Left kidney (tissue), 2 donors: ENCODE results near the gene GNAL. TPM values are rescaled to one million over a fixed set of nuclear protein-coding genes. Genes with fewer than 3 reads are reported as not detected.

ENCODE experiments used
- DNase-seq: peaks from one replicate; pipeline ENCODE4 v3.0.0-alpha.2; 2013
- polyA plus RNA-seq: library from polyadenylated mRNA; unstranded; fragments of 120-200 nt; gene quantifications from one replicate; pipeline ENCODE4 v1.2.1, GENCODE V29; 2013; ENCODE audit not compliant: insufficient read length

The GNAL gene
- polyA plus RNA-seq, 1 donor: 4.9 TPM

DNA sequence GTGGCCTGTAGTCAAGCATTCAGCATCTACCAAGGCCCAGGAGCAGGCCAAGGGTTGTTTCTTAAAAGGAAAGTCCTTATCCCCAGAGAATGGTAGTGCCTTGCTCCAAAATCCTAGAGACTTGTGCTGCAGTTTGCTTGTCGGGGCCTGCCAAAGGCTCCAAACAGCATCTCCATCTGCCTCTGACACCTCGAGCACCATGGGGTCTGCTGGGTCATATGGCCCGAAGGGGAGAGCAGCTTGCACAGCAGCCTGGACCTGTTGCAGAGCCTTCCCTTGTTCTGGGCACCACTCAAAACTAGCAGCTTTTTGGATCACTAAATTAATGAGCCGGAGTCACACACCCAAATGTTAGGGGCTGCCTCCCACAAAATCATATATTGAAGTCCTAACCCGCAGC, 35.7 kb downstream of the GNAL start:
- DNase-seq: no peak

DNA sequence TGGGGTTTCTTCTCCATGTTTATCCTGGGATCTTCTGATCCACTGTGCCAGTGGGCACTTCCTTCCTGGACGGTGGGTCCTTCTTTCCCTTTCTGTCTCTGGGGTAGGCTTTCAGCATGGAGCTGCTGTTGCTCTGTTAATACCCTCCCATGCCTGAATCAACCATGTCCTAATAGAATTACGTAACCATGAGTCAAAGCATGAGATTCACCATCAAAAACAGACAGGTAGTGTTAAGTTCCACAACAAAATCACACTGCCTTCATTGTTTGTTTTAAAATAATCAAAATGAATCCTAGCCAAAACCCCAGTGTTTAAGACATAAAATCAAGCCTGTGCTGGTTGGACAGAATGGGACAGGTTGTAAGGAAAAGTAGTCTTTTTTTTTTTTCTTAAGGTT, 37.5 kb downstream of the GNAL start:
- no peak for DNase-seq

DNA sequence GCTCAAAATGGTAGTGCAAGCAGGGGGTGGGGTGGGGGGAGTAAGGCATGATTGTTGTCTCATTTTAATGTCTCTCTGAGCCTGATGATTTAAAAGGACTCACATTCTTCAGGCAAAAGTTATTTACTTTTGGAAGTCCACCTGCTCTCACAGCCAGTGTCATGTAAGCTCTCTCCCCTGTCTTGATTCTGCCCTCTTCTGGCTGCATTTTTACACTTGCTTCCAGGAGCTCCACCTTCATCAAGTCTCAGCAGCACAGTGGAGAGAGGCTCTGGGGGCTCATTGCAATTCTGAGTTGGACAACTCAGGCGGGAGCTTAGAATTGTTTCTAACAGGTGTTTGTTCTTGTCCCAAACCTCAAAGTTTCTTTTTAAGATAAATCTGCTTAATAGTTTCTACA, 39.2 kb downstream of the GNAL start:
- peak; percentile 31 for DNase-seq

DNA sequence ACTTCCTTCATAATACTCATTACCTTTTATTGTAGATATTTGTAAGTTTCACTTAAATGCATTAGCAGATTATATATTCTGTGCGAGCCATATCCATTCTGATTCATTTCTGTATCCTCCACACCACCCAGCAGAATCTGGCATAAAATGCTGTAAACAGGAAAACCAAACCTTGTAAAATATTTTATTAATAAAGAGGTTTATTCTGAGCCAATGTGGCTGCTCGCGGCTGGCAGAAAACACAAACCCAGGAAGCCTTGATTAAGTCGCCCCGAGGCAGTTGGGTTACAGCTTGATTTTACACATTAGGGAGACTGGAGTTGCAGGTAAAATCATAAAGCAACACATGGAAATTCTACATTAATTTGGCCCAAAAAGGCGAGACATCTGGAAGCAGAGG, 40.5 kb downstream of the GNAL start:
- no peak for DNase-seq

DNA sequence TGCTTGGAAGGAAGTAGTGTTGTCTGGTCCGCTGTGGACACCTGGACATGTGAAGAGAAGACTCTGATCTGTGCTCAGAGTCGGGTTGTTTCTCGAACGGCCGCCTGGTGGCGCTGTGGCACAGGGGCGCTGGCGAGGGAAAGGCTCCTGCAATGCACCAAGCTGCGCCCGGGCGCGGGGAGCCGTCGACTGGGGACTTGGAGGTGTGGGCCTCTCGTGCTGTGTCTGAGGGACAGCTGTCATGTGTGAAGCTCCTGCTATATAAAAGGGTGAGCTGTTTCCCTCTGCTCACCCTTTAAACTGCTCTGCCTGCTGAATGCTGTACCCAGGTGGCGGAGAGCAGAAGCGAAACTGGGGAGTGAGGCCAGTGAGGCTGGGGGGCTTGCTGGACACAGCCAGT, 44.0 kb downstream of the GNAL start:
- peak; percentile 54 for DNase-seq

DNA sequence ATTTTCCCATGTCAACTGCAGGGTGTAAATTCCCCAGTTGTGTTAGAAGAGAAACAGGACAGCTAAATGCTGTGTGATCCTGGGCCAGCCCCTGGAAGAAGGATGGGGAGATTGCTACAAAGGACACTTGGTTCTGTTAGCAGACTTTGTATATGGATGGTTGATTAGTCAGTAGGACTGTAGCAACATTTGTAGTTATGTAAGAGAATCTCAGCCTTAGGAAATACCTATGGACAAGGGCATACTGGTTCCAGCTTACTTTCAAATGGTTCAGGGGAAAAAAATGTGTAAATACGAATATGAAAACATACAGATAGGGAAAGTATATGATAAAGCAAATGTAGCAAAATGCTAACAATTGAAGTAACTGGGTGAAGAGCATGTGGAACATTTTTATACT, 47.6 kb downstream of the GNAL start:
- no peak for DNase-seq

DNA sequence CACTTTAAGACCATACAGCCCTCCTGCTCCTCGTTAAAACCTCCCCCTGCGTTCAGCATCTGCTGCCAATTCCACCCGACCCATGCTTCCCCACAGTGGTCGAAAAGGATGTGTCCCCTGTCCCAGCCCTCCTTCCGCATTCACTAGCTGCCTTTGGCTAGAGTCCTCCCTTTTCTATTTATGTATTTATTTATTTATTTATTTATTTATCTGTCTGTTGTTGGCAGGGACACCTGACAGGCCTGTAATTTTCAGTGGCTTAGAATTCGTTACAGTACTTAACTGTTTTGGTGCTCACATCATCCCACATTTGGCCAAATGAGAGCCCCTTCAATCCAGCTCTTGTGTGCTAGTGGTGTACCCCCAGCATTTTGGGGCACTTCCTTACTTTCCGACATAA, 50.8 kb downstream of the GNAL start:
- no peak for DNase-seq

DNA sequence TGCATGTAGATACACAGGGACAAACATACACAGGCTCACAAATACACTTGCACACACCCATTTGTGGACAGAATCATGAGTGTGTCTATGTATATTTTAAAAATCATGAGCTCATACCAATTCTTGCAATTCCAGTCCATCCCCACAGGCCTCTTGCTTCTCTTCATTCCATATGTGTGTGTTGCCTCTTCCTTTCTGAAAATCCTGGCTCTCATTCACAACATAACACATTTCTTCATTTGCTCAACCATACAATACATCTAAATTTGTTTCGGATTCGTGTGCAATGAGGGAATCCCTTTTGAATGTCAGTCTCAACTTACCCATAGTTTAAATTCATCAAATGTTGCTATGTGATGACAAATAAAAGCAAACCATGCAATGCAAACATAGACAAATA, 51.4 kb downstream of the GNAL start:
- DNase-seq: no peak

DNA sequence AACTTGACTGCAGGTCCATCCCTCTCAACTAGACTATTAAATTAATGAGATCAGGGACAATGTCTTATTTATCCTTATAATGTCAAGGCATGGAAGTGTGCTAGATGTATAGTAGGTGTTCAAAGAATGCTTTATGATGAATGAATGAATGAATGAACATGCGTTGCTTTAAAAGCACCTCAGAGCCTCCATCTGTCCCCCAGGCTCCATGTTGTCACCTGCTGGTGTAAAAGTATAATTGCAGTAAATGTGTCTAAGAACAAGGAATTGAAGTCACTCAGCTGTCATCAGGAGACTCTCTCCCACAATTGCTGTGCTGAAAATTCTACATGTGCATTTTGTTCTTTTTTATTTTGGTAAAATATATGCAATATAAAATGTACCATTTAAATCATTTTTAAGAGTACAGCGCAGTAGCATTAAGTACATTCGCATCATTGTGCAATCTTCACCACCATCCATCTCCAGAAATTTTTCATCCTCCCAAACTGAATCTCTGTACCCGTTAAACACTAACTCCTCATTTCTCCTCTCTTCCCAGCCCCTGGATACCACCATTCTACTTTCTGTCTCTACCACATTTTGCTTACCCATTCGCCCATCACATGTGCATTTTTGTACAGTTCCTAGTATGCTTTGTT, 52.6 kb downstream of the GNAL start:
- no peak for DNase-seq

DNA sequence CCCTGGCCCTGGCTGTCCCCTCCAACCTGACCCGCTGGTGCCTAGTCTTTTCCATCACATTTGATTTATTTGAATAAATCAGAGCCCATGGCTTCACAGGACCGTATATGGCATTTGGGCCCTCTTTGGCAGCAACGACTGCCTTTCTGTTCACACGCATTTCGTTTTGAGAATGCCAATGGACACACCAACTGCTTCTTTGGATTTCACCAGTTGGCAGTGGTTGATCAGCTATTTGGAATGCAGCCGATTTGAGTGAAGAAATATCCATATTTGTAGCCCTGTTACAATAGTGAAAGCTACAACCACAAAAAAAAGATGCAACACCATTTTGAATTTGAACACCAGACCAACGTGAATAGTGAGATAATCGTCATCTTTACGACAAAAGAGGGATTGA, 56.5 kb downstream of the GNAL start:
- DNase-seq: no peak

DNA sequence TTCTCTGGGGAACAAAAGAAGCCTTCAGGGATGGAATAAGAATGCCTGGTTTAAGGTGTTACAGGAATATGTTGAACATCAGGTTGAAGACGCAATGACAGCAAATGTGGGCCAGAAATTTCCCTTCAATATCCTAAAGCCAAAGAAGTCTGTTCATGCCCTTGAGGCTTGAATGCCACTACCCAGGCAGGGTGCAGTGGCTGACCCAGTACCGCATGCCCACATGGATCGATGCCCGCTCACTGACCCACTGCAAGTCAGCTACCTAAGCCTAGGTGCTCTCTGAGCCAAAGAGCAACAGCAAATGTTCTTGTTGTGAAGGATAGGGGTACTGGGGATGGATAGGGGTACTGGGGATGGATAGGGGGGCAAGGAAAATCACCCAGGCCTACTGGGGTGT, 58.2 kb downstream of the GNAL start:
- DNase-seq: no peak

DNA sequence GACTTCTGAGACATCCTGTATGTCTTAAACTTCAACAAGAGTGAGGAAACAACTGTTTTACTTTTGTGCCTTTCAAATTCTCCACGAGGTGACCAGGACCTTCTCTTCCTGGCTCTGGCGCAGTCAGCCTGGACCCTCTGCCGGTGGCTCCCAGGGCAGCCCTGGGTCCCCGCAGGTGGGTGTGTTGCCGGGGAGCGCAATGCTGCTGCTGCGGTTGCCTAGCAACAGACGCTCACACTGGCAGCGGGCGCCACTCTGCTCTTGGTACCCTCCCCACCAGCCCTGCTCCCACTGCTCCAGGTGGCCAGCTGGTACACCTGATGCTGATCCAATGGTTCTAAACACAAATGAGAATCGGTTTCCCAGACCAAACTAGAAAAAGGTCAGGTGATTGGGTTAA, 58.7 kb downstream of the GNAL start:
- no peak for DNase-seq

DNA sequence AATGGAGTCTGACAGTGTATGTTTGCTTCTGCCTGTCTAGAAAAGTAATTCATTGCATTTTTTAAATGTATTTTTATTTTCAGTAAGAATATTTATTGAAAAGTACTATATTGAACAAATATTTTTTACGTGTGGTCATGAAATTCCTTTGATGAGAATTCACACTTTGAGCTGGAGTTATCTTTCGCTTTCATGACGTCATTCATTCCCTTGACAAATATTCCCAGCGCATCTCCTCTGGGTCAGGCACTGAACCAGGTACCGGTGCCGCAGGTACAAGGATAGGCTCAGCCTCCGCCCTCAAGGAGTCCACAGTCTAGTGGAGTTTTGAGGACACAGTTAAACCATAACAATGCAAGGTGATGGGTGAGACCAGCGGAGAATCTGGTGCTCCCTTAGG, 60.2 kb downstream of the GNAL start:
- no peak for DNase-seq

DNA sequence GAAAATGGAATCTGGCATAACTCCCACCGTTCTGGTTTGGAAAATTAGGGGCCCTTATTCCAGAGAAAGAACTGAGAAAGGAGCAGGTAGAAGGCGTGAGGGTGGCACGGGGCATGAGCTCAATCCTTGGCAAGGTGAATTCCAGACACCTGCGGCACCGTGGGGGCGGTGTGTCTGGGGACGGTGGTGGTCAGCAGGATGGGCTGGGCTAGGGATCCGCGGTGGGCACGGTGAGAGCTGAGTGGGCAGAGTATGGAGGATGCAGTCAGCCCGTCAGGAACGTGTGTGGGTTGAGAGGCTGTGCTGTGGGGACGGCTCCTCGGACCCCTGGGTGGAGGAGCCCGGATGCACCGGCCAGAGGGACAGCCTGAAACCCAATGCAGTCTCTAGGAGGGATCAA, 61.1 kb downstream of the GNAL start:
- DNase-seq: no peak

DNA sequence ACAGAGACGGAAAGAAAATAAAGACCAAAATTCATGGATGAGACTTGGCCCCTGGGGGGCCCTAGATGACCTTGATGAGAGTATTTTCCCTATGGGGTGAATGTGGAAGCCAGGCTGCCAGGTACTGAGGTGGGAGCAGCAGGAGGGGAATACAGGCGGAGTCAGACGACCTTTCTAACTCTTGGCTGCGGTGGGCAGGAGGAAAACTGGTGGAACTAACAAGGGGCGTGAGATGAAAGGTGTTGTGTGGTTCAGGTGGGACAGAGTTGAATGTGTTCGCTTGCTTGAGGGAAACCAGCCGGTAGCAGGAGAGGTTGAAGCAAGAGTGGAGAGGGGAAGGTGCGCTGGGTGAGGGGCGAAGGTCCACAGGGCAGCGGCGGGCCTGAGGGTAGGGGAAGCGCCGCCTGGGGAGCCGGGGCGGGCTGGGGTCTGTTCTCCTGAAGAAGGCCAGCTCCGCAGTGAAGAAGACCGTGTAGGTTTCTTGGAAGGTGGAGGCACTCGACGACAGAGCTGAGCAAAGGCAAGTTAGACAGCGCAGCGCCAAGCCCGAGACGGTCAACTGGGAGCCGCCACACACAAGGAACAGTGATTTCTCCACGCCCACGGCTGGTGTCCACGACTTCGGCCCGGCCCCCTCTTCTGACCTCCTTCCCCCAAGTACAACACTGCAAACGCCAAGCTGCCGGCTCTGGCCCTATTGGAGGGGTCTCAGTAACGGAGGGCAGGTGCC, 61.7 kb downstream of the GNAL start:
- DNase-seq: no peak

DNA sequence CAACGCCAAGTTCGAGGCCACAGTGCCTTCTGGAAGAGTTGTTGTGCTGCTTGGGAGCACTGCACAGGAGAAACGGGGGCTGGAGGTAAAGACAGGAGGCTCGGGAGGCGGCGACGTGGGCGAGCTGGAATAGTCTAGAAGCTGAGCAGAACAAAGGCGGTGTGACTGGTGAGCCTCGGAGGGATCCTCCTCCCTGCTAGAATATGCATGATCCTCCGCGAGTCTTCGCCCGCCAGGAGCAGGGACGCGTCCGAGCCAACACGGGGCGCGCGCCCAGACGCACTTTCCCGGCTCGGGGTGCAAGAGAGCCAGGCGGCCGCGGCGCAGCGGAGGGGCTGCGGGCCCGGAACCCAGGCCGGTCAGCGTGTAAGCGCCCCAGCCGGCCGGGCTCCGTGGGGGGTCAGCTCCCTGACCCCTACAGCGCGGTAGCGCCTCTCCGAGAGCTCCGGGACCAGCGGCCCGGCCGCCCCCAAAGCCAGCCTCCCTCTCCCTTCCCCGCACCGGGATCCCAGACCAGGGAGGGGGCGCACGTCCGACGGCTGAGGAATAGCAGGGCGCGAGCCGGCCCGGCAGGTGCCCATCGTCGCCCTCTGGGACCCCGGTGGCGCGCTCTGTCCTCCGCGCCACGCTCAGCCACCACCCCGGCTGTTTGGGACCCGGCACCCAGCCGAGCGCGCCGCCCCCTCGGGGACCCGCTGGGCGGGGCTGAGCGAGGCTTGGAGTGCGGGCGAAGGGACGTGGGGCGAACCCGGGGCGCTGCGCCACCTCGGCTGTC, 62.5 kb downstream of the GNAL start:
- DNase-seq: no peak

DNA sequence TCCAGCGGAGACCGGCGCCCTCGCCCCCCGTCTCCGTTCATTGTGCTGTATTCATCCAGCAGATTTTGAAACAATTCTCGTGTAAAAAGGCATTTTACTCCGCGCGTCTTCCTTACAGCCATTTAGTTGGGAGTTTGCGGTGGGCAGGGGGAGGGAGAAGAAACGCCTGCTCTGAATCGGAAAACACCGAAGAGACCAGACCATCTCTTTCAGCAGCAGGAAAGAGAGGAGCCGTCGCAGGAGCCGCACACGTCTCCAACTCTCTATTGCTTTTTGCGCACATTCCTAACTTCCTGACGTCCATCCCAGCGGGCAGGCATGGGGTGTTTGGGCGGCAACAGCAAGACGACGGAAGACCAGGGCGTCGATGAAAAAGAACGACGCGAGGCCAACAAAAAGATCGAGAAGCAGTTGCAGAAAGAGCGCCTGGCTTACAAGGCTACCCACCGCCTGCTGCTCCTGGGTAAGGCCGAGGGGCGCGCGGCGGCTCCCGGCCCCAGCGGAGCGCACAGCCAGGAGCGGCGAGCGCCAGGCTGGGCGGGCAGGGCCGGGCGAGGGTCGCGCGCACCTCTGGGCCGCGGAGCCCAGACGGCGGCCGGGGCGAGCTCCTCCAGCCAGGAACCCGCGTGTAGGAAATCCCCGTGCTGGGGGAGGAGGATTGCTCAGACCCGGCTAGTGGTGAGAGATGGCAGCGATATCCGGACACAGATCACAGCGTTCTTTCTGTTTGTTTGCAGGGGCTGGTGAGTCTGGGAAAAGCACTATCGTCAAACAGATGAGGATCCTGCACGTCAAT, 63.2 kb downstream of the GNAL start:
- DNase-seq: peak; percentile 36

DNA sequence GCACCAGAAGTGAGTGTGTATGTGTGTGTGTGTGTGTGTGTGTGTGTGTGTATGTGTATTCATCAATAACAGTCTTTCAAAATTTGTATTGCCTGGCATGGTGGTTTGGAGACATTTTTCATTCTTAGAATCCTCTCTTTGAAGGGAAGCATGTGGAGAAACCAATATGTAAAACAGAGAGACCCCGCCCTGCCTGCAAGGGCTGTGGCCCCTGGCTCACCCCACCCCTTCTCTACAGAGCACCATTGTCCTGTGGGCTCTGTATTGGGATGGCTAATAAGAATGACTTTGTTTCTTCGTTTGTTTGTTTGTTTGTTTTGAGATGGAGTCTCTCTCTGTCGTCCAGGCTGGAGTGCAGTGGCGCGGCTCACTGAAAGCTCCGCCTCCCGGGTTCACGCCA, 65.9 kb downstream of the GNAL start:
- DNase-seq: no peak

DNA sequence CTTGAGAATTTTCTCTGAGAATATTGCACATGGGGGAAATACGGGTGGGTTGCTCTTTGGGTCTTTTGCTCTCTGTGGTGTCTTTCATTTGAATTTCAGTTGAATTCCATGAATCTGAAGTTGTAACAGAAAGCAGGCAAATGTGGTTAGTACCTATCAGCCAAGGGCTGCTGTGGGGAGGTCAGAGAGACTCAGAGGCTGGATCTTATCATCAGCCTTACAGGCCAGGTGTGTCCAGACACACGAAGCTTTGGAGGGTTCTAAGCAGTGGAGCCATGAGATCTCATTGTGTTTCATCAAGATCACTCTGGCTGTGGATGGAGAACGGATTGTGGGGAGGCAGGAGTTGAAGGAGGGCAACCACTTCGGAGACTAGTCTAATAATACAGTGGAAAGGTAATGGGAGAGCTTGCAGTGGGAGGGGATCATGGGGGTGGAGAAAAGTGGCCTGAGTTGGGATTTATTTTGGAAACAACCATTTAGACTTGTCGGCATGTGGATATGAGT, 68.1 kb downstream of the GNAL start:
- DNase-seq: no peak

DNA sequence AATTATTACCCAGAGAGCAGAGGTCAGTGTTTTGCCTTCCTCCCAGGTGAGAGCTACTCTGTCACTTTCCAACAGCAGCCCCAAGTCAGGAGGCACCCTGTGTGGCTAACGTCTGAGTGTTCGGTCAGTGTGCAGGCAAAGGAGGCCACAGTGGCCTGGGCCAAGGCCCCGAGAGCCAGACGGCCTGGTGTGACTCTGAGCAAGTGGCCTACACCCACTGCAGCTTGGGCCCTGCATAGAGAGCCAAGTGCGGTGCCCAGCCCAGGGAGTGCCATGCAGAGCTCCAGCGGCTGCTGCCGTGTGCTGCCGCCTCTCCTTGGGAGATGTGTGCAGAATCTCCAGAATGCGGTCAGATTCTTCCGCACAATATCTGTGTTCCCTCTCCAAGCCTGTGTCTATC, 70.4 kb downstream of the GNAL start:
- DNase-seq: no peak

DNA sequence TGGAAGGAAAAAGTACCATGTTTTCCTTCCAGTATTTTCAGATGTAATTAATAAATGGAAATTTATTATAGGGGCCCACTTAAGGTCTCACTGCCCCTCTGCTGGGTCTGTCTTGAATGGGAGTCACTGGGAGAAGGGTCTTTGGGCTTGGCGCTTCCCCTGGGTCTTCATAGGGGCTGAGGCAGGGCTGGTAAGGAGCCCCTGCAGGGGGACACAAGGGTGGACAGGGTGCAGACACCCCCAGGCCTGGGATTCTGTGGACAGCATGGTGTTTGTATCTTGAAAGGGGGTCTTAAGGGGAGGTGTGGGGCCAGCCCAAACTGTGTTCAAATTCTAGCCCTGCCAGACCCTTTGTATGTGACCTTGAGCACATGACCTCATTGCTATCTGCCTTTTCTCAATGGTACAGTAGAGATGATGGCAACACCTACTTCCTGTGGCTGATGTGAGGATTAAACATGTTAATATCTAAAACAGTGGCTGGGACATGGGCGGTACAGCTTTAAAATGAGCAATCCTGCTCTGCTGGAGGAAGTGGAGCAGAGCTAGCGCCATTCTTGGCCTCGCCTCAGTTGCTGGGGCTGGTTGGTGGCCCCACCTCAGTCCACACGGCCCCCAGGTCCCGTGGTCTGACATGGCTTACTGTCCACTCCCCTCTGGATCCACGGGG, 71.6 kb downstream of the GNAL start:
- DNase-seq: no peak

DNA sequence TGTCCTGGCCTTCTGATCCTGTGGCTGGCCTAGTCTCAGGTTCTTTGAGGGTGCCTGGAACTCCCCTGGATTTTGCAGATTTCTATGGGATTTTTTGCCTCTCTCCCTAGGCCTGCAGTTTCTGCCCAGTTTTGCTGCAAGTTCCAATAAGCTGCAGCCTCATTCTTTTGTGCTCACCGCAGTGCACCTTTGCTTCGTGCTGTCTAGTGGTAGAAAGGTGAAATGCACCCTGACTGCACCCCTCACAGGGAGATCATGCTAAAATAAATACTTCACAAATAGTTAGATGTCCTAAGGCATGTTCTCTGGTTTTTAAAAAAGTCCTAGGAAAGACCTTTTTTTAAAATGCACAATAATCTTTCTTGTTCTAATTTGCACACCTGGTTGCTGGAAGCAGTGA, 72.5 kb downstream of the GNAL start:
- DNase-seq: no peak
